Measurements from ENCODE around the gene NDUFA13.

NDUFA13 gene

GRCh38 chr19:19510432-19510831 is 5.6 kb upstream of the NDUFA13 start:
- no peak overlapping the region for H3K27ac ChIP-seq (ENCODE audit: low read depth, low read length)
- no peaks in the 10 kb centered on the region for H4K20me1 ChIP-seq (ENCODE audit: low read depth, low read length)
- H3K9me2 ChIP-seq (replicated peaks; ENCODE audit: insufficient read depth, low read length): no peaks in the 10 kb centered on the region
- H3K9me3 ChIP-seq (ENCODE audit: insufficient read depth, low read length): no peaks in the 10 kb centered on the region
- no peak overlapping the region for H3K4me2 ChIP-seq (ENCODE audit: low read depth, low read length, poor library complexity, severe bottlenecking)
- H3K9ac ChIP-seq (ENCODE audit: low read length): no peak overlapping the region
- no peak for TF ChIP-seq CTCF (IDR thresholded peaks at IDR 0.05; ENCODE audit: insufficient read depth, low read length, poor library complexity, severe bottlenecking)
- no peak for TF ChIP-seq EZH2phosphoT487 (conservative IDR thresholded peaks at IDR 0.05; ENCODE audit: low read length)
- no peak overlapping the region for H3K4me3 ChIP-seq (ENCODE audit: insufficient read depth, low read length, poor library complexity, severe bottlenecking)
- H3K27me3 ChIP-seq (ENCODE audit: low read length): no peaks in the 10 kb centered on the region
- H3F3A ChIP-seq (ENCODE audit: insufficient read depth): 0 out of 2 replicates have a peak, but pooled peaks cover 8% of the 10 kb centered on the region
- no peaks in the 10 kb centered on the region for H3K79me2 ChIP-seq (ENCODE audit: insufficient read depth, low read length)
- H3K36me3 ChIP-seq (ENCODE audit: low read length): peaks cover 6% of the 10 kb centered on the region; the same call in 1 of the 2 replicates
- H2AFZ ChIP-seq (ENCODE audit: low read depth, low read length, severe bottlenecking): no peak overlapping the region

DNA sequence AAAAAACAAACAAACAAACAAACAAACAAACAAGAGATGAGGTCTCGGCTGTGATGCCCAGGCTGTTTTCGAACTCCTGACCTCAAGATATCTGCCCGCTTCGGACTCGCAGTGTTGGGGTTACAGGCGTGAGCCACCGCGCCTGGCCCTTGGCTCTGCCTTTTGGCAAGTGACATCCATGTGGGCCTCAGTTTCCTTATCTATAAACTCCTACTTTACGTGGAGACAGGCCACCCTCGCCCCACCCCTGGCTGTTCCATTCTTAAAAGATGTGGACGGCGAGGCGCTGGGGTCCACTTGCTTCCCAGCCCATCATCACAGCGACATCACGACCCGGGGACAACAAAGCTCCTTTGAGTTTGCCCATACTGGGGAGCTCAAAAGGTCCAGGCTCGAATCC is 2.3 kb upstream of the NDUFA13 start:
- Histone ChIP-seq H4K20me1 (ENCODE audit: low read depth, low read length) (no peaks in the 10 kb centered on the region), H2AFZ (ENCODE audit: low read depth, low read length, severe bottlenecking) (no peak overlapping the region), H3K27ac (ENCODE audit: low read depth, low read length) (no peak overlapping the region), H3K9me2 (replicated peaks; ENCODE audit: insufficient read depth, low read length) (no peaks in the 10 kb centered on the region), H3K79me2 (ENCODE audit: insufficient read depth, low read length) (peaks cover 26% of the 10 kb centered on the region), H3K4me3 (ENCODE audit: insufficient read depth, low read length, poor library complexity, severe bottlenecking) (no peak overlapping the region), H3K36me3 (ENCODE audit: low read length) (no peaks in the 10 kb centered on the region), H3K27me3 (ENCODE audit: low read length) (no peaks in the 10 kb centered on the region), H3K9me3 (ENCODE audit: insufficient read depth, low read length) (no peaks in the 10 kb centered on the region), H3F3A (ENCODE audit: insufficient read depth) (peaks cover 16% of the 10 kb centered on the region), H3K4me2 (ENCODE audit: low read depth, low read length, poor library complexity, severe bottlenecking) (no peak overlapping the region), H3K9ac (ENCODE audit: low read length) (no peak overlapping the region)
- TF ChIP-seq EZH2phosphoT487 (conservative IDR thresholded peaks at IDR 0.05; ENCODE audit: low read length) (no peak), CTCF (IDR thresholded peaks at IDR 0.05; ENCODE audit: insufficient read depth, low read length, poor library complexity, severe bottlenecking) (no peak)

DNA sequence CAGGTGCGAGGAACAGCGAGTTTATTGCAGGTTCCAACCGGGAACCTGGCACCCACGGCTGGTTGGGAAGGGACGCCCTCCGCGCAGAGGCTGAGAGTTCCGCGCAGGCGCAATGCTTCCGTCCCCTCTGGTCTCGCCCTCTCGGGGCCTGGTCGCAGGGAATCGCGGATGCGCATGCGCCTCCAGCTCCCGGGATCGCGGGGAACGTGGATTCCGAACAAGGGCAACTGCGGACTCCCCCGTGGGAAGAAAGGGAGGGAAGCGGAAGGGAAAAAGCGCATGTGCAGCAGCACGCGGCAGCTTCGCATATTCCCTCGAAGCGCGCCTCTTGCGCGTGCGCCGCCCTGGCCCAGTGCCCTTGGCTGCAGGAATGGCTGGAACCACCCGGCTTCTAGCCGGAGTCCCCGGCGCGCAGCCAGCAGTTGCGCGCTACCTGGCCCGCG is 1.8 kb upstream of the NDUFA13 start:
- Histone ChIP-seq H3K9me3 (ENCODE audit: insufficient read depth, low read length) (no peaks in the 10 kb centered on the region), H2AFZ (ENCODE audit: low read depth, low read length, severe bottlenecking) (no peak overlapping the region), H3K4me3 (ENCODE audit: insufficient read depth, low read length, poor library complexity, severe bottlenecking) (no peak overlapping the region), H3K27ac (ENCODE audit: low read depth, low read length) (no peak overlapping the region), H3K36me3 (ENCODE audit: low read length) (no peaks in the 10 kb centered on the region), H3K27me3 (ENCODE audit: low read length) (no peaks in the 10 kb centered on the region), H4K20me1 (ENCODE audit: low read depth, low read length) (no peaks in the 10 kb centered on the region), H3K4me2 (ENCODE audit: low read depth, low read length, poor library complexity, severe bottlenecking) (no peak overlapping the region), H3K9me2 (replicated peaks; ENCODE audit: insufficient read depth, low read length) (no peaks in the 10 kb centered on the region), H3K79me2 (ENCODE audit: insufficient read depth, low read length) (peaks cover 32% of the 10 kb centered on the region), H3F3A (ENCODE audit: insufficient read depth) (peaks cover 14% of the 10 kb centered on the region), H3K9ac (ENCODE audit: low read length) (no peak overlapping the region)
- TF ChIP-seq EZH2phosphoT487 (conservative IDR thresholded peaks at IDR 0.05; ENCODE audit: low read length) (no peak), CTCF (IDR thresholded peaks at IDR 0.05; ENCODE audit: insufficient read depth, low read length, poor library complexity, severe bottlenecking) (no peak)
